ENCODE results near the gene ZNF8.
A peak's percentile ranks its signal among the peaks of the same experiment; 100 is the strongest.
"Not testable (repeated sequence)": the region's sequence is repeated elsewhere in the genome, so short reads cannot be mapped to it uniquely, and the experiment has no call there.

The ZNF8 gene
- total RNA-seq: 10.9 to 23.3 reads per million in 2 donors

GRCh38 chr19:58278541-58279041 is at the start of gene ZNF8:
ZNF8 (plus strand) TSS chr19:58278955; CDS start chr19:58279082, 127 bp downstream.
- DNase-seq: peak; percentile 93

GRCh38 chr19:58229255-58229639 is 49.5 kb upstream of the ZNF8 start:
- no peak for DNase-seq

GRCh38 chr19:58237324-58237723 is 41.4 kb upstream of the ZNF8 start:
- no peak for DNase-seq

GRCh38 chr19:58243351-58243750 is 35.4 kb upstream of the ZNF8 start:
- DNase-seq: no peak

GRCh38 chr19:58248886-58249285 is 29.9 kb upstream of the ZNF8 start:
- DNase-seq: no peak

GRCh38 chr19:58252102-58252685 is 26.6 kb upstream of the ZNF8 start:
- no peak for DNase-seq

- DNase-seq: not testable (repeated sequence)
Measured at GRCh38 chr19:58258259-58258658, 20.5 kb upstream of the ZNF8 start.

GRCh38 chr19:58261600-58261967 is 17.2 kb upstream of the ZNF8 start:
- DNase-seq: no peak

- no peak for DNase-seq
Measured at GRCh38 chr19:58261968-58262921, 16.5 kb upstream of the ZNF8 start.

GRCh38 chr19:58262922-58263296 is 15.8 kb upstream of the ZNF8 start:
- no peak for DNase-seq

- DNase-seq: no peak
Measured at GRCh38 chr19:58265100-58265499, 13.7 kb upstream of the ZNF8 start.

- no peak for DNase-seq
Measured at GRCh38 chr19:58268344-58268743, 10.4 kb upstream of the ZNF8 start.

GRCh38 chr19:58274771-58275201 is 4.0 kb upstream of the ZNF8 start:
- no peak for DNase-seq

GRCh38 chr19:58275564-58275963 is 3.2 kb upstream of the ZNF8 start:
- no peak for DNase-seq

- DNase-seq: no peak
Measured at GRCh38 chr19:58277197-58277596, 1.6 kb upstream of the ZNF8 start.

- DNase-seq: no peak
Measured at GRCh38 chr19:58277748-58278540, 811 bp upstream of the ZNF8 start.

GRCh38 chr19:58279042-58279924 is 528 bp downstream of the ZNF8 start:
- DNase-seq: peak; percentile 18

- DNase-seq: no peak
Measured at GRCh38 chr19:58279925-58280316, 1.2 kb downstream of the ZNF8 start.

- DNase-seq: no peak
Measured at GRCh38 chr19:58284199-58284598, 5.4 kb downstream of the ZNF8 start.

GRCh38 chr19:58291943-58292342 is 13.2 kb downstream of the ZNF8 start:
- no peak for DNase-seq

GRCh38 chr19:58294743-58295374 is 16.1 kb downstream of the ZNF8 start:
- DNase-seq: no peak

- no peak for DNase-seq
Measured at GRCh38 chr19:58296104-58296503, 17.3 kb downstream of the ZNF8 start.
